Suprapubic skin (tissue), 4 donors: Measurements from ENCODE around the gene HEBP1.

Experiments
- CTCF ChIP-seq, 2 donors: fragments of 200-600 bp in 1 of 2; fragments of 450-650 bp in 1 of 2; sonication (generic) in 1 of 2; IDR thresholded peaks; one replicate each; pipeline ENCODE4 v1.5.1; 2016 to 2019; ENCODE audit warnings: antibody characterized with exemption in 2 of 2, mild to moderate bottlenecking in 1 of 2, moderate library complexity in 1 of 2
- EP300 ChIP-seq: sonication (generic); formaldehyde crosslinking; IDR thresholded peaks from one replicate; pipeline ENCODE4 v1.6.1; 2017; ENCODE audit warnings: antibody characterized with exemption
- POLR2A ChIP-seq, 2 donors: fragments of 450-650 bp; IDR thresholded peaks; one replicate each; pipeline ENCODE4 v1.6.1; 2017; ENCODE audit warnings: antibody characterized with exemption in 2 of 2, mild to moderate bottlenecking in 2 of 2, moderate library complexity in 2 of 2
- POLR2AphosphoS5 ChIP-seq, 3 donors: sonication (generic); formaldehyde crosslinking; IDR thresholded peaks; one replicate each; pipeline ENCODE4 v1.6.1; 2017; ENCODE audit warnings: antibody characterized with exemption in 3 of 3

DNA sequence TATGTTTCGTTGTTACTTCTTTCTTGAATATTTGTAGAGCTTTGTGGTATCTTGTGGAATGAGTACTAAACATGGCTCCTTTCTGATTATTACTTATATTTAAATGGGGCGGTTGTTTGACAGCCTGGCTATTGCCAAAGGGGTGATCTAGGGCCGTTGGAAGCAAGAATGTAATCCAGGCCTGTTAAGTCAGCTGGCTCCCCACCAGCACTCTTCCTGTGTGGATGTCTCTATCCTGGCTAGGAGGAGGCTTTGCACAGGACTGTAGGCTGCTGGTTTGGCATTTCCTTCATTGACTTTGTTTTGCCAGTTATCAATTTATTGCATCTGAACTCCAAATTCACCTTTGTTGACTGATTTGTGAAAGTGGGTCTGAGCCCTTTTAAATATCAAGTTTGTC lies 49.8 kb upstream of the HEBP1 start:
- TF ChIP-seq CTCF (IDR thresholded peaks at IDR 0.05) = no peak
- no peak for TF ChIP-seq POLR2A (IDR thresholded peaks at IDR 0.05)
- TF ChIP-seq POLR2AphosphoS5 (IDR thresholded peaks at IDR 0.05) = no peak
- no peak for TF ChIP-seq EP300
